ENCODE data around the gene ETV4. TPM values are rescaled to one million over a fixed set of nuclear protein-coding genes. Genes with fewer than 3 reads are reported as not detected.
A peak's percentile ranks its signal among the peaks of the same experiment; 100 is the strongest.

Gene ETV4
- total RNA-seq = under 1 TPM in 3 of 4 donors, not detected in 1; 0.29 to 0.67 (median 0.42) TPM

DNA sequence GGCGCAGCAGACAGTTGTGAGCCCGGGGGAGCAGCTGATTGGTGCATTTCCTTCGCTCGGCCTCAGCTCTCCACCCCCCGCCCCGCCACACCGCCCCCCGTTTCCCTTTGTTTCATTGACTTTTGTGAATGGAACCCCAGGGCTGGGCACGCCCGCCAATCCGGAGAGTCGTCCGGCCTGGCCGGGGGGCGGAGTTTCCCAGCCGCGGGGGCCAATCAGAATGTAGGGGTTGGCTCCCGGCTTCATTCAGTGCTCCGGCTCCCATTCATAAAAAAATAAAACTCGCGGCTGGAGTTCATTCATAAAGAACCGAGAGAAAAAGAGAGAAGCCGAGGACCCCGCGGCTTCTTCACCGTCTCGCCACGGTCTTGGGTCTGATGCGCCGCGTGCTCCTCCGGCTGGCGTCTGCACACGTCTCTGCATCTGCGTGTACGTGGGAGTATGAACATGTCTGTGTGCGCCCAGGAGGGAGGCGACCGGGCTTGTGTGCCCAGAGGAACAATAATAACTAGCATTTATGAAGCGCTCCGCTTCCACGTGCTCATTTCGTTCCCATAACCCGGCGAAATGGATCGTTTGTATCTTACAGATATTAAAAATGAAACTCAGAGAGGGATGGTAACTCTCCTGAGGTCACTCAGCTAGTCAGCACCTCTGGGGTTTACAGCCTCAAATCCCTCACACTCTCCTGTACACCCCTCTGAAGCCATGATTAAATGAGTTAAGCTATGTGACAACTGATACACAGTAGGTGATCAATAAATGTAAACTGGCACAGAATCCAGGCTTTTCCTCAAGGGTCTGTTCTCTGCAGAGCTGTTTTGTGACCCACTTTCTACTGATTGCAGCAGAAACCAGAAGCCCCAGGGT, at the start of gene ETV4:
Gene ETV4 (minus strand): TSS at position 22 of the 870 bp plus-strand sequence. CDS start 723 bp downstream, outside the sequence.
- Histone ChIP-seq H3K36me3 (no peaks in the 10 kb centered on the region), H3K9me3 (no peaks in the 10 kb centered on the region), H3K4me3 (peak within 1 kb of the TSS; percentile 62 to 79 (median 66)), H3K4me1 (peaks cover 6 to 19% of the 10 kb centered on the region in 2 donors), H3K27ac (no peak within 1 kb of the TSS), H3K27me3 (peaks cover 15 to 30% (median 22%) of the 10 kb centered on the region in 3 donors)
- ATAC-seq = peak; percentile 89 to 91
- peak; percentile 67 to 71 for DNase-seq
- TF ChIP-seq, protein P1, sequence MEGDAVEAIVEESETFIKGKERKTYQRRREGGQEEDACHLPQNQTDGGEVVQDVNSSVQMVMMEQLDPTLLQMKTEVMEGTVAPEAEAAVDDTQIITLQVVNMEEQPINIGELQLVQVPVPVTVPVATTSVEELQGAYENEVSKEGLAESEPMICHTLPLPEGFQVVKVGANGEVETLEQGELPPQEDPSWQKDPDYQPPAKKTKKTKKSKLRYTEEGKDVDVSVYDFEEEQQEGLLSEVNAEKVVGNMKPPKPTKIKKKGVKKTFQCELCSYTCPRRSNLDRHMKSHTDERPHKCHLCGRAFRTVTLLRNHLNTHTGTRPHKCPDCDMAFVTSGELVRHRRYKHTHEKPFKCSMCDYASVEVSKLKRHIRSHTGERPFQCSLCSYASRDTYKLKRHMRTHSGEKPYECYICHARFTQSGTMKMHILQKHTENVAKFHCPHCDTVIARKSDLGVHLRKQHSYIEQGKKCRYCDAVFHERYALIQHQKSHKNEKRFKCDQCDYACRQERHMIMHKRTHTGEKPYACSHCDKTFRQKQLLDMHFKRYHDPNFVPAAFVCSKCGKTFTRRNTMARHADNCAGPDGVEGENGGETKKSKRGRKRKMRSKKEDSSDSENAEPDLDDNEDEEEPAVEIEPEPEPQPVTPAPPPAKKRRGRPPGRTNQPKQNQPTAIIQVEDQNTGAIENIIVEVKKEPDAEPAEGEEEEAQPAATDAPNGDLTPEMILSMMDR (IDR thresholded peaks at IDR 0.05 in 4 of 5, conservative IDR thresholded peaks at IDR 0.05 in 1 of 5) = no peak
- TF ChIP-seq POLR2A (IDR thresholded peaks at IDR 0.05) = no peak
- intact Hi-C loops (cut with DNase I; ENCODE audit: low total_unique reads) = no loop called here
- in situ Hi-C loops (cut with MboI; ENCODE audit: low sequenced_read_pairs in 4 of 4) = no loop called here

DNA sequence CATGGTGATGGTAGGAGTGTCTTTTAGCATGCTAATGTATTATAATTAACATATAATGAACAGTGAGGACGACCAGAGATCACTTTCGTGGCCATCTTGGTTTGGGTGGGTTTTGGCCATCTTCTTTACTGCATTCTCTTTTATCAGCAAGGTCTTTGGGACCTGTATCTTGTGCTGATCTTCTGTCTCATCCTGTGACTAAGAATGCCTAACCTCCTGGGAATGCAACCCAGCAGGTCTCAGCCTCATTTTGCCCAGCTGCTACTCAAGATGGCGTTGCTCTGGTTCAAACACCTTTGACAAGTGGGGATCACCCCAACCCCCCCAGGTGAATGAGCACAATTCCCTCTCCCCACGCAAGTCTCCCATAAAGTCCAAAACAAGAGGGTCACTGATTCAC, 49.3 kb upstream of the ETV4 start:
- intact Hi-C loops (cut with DNase I; ENCODE audit: low total_unique reads) (no loop called here), in situ Hi-C loops (cut with MboI; ENCODE audit: low sequenced_read_pairs in 4 of 4) (no loop called here)
- H3K27ac ChIP-seq = no peak overlapping the region
- peaks cover 9 to 10% of the 10 kb centered on the region in 2 donors for H3K4me1 ChIP-seq
- no peak for ATAC-seq
- H3K27me3 ChIP-seq = no peaks in the 10 kb centered on the region
- no peak for DNase-seq
- TF ChIP-seq POLR2A (IDR thresholded peaks at IDR 0.05) = no peak
- TF ChIP-seq, protein P1 (IDR thresholded peaks at IDR 0.05 in 4 of 5, conservative IDR thresholded peaks at IDR 0.05 in 1 of 5) = no peak
- H3K9me3 ChIP-seq = no peaks in the 10 kb centered on the region
- H3K4me3 ChIP-seq = no peak overlapping the region
- no peaks in the 10 kb centered on the region for H3K36me3 ChIP-seq

DNA sequence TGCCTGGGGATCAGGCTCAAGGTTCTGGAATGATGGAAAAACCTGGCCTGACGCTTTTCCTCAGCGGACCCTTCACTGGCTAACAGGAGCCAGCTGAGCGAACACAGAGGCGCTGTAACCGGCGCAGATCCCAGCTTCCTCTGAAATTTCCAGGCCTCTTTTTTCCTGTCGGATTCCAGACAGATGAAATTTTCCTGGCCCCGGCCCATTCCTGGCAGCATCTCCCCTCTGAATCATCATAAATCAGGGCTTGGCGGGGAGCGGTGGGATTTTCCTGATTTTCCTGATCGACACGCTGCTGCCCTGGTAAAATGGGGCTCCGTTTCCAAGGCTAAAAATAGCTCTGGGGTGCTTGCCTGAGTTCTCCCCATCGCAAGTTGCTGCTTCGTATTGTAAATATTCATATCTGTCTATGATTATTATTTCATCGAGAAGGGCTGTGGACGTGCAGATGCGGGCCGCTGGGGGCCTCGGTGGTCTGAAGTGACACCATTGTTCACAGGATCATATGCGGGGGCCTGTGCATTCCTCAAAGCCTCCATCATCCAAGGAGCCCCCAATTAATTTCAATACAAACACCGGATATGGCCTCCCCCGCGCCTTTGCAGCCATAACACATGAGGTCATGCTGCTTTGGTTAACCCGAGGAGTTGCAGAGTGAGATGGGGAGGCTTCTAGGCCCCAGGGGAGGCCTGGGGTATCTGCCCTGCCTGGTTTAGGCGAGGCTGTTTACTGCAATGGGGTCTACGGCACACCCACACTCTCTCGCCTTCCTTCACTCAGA, 45.8 kb upstream of the ETV4 start:
- Histone ChIP-seq H3K4me3 (peak overlapping the region in 1 of 4 donors; percentile 22), H3K36me3 (no peaks in the 10 kb centered on the region), H3K27ac (peak overlapping the region; percentile 70 to 77 (median 74)), H3K9me3 (no peaks in the 10 kb centered on the region), H3K4me1 (peaks cover 9 to 21% of the 10 kb centered on the region in 2 donors), H3K27me3 (no peaks in the 10 kb centered on the region)
- TF ChIP-seq, protein P1 (IDR thresholded peaks at IDR 0.05 in 4 of 5, conservative IDR thresholded peaks at IDR 0.05 in 1 of 5) = no peak
- TF ChIP-seq POLR2A (IDR thresholded peaks at IDR 0.05) = no peak
- DNase-seq (peak; percentile 9 to 45), ATAC-seq (peak; percentile 72 to 73)
- in situ Hi-C loops (cut with MboI; ENCODE audit: low sequenced_read_pairs in 4 of 4) = no loop called here
- intact Hi-C loops (cut with DNase I; ENCODE audit: low total_unique reads) = loop anchor here (5.0 kb wide), 1 partner anchor 50 kb away; no protein-coding TSS in a partner anchor

DNA sequence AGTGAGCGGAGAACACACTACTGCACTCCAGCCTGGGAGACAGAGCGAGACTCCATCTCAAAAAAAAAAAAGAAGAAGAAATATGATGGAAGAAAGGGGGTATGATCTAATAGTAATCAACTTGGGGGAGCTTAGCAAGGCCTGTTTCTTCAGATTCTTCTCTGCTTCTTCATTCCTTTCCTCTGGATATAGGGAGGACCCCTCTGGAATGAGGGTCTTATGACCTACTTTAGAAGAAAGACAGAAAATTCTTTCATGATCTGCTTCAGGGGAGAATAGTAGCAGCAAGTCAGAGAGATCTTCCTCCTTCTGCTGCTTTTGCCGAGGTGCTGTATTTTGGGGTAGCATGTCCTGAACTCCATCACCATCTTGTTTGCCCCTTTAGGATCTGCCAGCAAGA, 44.9 kb upstream of the ETV4 start:
- Histone ChIP-seq H3K4me3 (no peak overlapping the region), H3K36me3 (no peaks in the 10 kb centered on the region), H3K27ac (peak overlapping the region; percentile 70 to 77 (median 74)), H3K4me1 (peaks cover 9 to 21% of the 10 kb centered on the region in 2 donors), H3K9me3 (no peaks in the 10 kb centered on the region), H3K27me3 (no peaks in the 10 kb centered on the region)
- in situ Hi-C loops (cut with MboI; ENCODE audit: low sequenced_read_pairs in 4 of 4) (no loop called here), intact Hi-C loops (cut with DNase I; ENCODE audit: low total_unique reads) (loop anchor here (5.0 kb wide), 1 partner anchor 51 kb away; no protein-coding TSS in a partner anchor)
- DNase-seq (no peak), ATAC-seq (no peak)
- TF ChIP-seq, protein P1 (IDR thresholded peaks at IDR 0.05 in 4 of 5, conservative IDR thresholded peaks at IDR 0.05 in 1 of 5) = no peak
- TF ChIP-seq POLR2A (IDR thresholded peaks at IDR 0.05) = no peak
